Myocyte (in vitro differentiated cells): Measurements from ENCODE around the gene KCNIP4. TPM values are rescaled to one million over a fixed set of nuclear protein-coding genes. Genes with fewer than 3 reads are reported as not detected.

Experiments used
- DNase-seq: peaks from one replicate; pipeline ENCODE4 v3.0.0-alpha.2; 2012; ENCODE audit warnings: low read depth
- total RNA-seq: library from RNA; depleted of rRNA; stranded (reverse); fragments of >200 nt; gene quantifications from 2 replicates; pipeline ENCODE4 v1.2.3, GENCODE V29; 2014

The KCNIP4 gene
- total RNA-seq, 1 donor from 2014 or later = not detected

DNA sequence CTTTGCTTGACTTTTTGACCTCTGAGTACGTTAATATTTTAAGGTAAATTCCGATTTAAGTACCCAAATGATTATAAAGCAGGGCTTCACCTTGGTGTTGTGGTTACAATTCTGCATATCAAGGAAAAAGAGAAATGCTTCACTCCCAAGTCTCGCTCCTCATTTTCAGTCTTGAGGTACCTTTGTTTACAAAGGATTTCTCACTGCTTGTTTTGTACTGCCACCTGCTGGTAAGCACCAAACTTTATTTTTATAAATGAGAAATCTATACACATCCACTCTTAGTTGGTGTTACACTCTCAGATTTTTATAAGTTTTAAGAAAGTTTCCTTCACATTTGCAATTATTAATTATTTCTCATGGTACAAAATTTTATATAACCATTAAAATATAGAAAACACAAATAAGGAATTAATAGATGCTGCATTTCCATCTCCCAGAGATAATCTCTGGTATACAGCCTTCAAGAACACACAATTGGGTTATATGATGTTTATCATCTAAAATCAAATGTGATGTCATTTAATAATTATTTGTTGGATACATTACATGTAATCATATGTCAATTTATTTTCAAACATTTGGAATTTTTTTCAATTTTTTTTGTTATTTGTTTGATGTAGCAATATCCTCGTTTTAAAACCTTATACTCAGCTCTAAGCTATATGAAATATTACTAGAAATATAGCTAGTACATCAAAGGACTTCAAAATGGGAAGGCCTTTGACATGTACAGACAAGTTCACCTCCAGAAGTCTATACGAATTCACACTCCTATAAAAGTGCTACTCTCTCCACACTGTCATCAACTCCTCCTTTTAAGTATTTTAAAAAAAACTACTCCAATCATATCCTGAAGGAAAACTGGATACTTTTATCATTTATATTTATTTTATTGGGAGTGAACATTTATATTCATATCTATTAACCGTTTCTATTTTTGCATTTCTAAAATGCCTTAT lies 179.9 kb downstream of the KCNIP4 start:
- peak; percentile 67 for DNase-seq

DNA sequence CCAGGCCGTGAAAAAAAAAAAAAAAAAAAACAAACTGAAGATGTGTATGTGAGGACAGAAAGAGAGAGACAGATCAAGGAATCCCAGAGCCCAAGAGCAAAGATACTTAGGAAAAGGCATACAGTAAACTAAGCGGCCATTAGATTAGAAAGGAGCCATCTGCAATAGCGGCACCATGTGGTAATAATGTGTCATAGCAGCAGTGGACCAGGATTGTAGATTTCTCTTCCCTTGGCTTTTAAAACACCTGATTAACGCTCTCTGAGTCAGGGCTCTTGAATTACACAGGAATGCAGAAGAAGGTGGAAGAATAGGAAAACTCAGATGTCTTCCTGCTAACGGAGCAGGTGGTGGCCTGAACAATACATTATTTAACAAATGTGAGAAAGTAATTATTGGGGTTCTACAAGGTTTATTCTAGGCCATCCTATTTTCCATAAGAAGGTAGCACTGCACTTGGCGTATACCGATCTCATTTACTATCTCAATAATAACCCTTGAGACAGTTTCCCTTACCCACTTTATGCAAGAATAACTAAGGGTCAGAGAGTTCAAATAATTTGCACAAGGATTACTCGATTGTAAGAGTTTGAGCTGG lies 182.7 kb downstream of the KCNIP4 start:
- DNase-seq = peak; percentile 65

DNA sequence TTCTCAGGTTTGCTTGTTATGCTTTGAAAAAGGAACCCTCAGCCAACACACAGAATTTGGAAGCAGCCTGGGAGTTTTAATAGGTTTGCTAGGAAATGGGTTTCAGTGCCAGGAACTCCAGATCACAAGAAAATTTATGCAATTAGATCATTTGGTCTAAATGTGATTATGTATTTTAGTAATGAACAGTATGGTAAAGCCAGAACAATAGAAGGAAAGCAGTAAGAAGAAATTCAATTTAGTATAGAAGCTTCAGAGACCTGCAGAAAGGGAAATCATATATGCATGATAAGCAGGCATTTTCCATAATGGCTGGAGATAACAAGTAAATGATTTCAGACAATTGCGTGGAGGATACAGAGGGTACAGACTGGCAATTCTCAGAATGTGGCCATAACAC lies 184.7 kb downstream of the KCNIP4 start:
- DNase-seq = no peak

DNA sequence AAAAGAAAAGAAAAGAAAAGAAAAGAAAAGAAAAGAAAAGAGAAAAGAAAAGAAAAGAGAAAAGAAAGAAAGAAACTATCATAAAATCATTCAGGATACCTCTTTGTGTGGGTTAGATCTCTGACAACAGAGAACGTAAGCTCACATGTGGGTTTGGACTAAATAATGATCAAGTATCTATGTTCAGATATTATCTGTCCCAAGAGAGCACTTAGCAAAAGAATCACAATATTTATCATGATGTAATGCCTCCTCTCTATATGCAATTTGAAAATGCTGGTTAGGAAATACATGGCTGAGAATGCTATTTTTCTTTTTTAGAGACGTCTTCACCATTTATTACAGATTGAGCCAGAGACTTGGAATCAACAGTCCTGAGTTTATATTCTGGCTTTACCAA lies 191.3 kb downstream of the KCNIP4 start:
- no peak for DNase-seq

DNA sequence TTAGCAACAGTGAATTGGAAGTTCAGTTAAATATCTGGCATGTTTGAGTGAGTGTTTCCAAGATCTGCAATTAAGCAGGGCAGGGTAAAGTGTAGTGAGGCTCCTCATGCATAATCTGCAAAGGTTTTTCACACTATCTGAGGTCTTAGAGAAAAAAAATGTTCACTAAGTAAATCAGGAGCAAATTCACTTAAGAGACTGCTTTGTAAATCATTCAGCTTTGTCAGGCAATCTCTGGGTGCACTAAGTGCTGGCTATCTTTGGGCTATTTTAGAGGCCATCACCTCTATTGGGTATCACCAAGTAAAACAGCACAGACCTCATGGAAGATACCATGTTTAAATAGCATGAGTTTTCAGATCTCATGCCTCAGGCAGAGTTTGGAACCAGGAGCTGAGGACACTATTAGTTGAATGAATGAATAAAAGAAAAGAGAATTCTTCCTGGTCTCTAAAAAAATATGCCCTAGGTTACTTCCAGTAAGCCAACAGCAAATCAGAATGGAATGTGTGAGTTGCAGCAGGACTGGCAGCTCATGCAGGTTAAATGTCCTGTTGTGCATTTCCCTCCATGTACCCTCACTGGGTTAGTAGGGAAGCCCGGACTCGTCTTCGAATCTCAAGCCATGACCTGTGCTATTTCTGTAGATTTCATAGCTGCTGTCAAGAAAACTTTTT lies 195.3 kb downstream of the KCNIP4 start:
- no peak for DNase-seq

DNA sequence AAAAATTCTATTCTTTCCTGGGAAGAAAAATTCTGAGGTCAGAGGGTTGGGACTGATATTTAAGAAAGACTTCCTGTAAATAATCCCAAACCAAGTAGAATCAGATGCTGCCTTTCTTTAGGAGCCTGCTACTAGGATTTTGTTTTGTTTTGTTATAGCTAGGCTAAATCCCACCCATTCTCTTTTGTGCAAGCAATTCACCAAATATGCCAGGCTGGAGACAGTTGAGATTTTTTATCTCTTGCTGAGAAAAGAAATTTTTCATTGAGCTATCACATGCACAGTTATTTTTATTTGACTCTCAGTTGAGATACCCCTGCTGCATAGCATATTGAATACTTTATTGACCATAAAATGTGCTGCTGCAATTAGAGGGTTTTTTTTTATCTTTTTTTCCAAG lies 196.0 kb downstream of the KCNIP4 start:
- no peak for DNase-seq

DNA sequence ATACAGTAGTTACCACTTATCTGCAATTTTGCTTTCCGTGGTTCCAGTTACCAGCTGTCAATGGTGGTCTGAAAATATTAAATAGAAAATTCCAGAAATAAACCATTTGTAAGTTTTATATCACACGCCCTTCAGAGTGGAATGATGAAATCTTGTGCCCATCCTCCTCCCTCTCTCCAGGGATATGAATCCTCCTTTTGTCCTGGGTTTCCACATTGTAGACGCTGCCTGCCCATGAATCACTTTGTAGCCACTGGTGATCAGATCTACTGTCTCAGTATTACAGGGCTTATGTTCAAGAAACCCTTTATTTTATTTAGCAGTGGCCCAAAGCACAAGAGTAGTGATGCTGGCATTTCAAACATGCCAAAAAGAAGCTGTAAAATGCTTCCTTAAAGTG lies 198.6 kb downstream of the KCNIP4 start:
- no peak for DNase-seq

DNA sequence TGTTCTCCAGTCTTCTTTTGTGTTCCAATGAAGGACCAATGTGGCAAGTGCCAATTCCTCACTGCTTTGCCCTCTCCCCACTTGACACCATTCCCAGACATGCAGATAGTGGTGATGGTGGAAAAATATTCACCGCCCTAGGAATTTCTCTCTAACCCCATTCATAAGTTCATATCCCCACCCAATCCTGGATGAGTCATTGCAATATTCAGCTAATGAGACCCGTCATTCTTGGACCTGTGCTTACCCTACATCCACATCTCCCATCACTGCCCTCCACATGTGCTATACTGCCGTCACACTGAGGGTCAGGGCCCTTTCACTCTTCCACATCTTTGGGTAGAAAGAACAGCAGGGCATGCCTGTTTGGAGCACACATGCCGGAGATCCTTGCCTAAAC lies 199.2 kb downstream of the KCNIP4 start:
- no peak for DNase-seq

DNA sequence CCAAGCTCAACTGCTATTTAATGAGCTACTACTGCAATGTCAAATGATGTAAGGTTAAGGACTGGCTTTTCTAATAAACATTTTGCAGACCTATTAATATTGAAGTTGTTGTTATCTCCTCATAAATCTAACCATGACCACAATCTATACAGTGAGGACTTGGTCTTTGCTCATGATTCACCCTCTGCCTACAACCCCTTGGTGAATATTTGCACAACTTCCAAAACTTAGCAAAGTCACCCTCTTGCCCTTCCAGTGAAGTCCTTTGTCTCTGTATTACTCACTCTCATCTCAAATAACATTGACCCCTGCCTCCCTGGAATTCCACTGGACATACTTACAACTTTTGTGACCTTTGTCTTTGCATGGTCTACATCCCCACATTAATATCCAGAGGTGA lies 204.5 kb downstream of the KCNIP4 start:
- DNase-seq = no peak

DNA sequence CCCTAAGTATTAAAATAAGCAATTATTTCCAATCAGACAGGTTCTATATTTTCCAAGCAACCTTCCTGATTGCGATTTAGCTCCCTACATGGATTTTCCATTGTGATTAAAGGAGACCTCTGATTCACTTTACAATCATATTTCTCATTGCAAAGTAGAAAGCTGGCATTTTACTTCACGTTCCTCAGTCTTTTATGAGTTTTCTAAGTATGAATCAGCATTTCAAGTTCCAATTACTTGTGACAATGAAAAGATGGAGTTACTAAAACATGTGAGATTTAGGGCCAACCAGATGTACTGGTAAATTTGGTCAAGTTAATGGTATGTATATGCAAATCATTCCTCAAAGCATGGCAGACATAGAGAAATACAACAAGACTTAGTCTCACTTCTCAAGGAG lies 206.2 kb downstream of the KCNIP4 start:
- no peak for DNase-seq

DNA sequence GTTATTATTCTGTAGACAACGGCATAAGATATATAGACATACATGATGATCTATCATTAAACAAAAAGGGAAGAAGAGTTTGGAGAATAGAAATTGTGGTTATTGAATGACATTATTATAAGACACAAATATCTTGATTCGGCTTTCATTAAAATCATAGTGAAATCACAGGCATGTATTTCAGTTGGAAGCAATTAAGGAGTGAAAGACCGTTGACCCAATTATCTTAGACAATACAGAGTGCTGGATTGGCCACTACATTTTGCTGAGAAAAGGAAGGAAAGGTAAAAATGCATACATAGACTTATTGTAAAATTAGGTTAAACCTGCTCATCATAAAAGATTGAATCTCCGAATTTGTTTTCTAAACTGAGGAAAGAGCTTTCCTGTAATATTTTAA lies 209.8 kb downstream of the KCNIP4 start:
- no peak for DNase-seq

DNA sequence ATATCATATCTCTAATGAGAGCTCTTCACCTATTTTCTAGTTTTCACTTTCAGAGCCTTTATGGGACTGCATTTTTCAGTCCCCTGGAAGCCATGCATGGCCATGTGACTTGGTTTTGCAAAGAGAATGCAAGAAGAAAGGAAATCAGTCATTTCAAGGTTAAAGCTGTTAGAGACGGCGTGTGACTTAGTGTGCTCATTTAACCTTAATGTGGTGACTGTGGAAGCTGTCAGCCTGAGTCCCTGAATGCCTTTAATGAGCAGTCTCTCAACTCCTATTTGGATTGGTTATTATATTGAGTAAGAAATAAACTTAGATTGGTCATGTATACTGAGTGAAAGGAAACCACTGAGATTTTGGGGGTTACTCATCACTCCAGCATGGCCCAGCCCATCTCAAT lies 212.7 kb downstream of the KCNIP4 start:
- no peak for DNase-seq

DNA sequence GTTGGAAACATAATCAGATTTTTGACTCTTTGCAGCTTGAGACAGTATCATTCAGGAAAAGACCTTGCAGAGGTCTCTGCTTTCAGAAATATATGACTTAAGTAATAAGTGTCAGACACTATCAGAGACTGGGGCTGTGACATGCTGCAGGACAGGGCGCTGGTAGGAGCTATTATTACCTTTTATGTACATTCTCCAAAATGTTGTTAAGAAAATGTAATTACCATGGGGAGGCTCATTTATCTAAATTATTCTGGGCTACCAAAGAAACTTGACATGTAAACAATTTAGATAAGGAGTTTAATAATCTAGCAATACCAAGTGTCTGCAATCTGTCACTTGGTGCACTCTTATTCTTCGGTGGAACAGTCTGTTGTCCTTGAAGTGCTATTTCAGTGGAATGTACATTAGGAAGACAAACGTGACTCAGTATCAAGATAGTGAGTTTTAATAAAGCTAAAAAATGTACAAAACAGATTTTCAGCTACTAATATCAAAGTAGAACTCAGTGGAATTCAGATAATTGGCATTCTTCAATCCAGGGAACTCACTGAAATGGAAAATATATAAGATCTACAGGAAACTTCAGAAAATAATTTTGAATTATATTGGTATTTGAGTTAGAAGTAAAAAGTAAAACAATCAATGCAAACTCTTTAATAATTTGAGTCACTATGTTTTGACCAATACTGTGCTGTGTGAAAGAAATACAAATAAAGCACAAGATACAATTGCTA lies 214.5 kb downstream of the KCNIP4 start:
- no peak for DNase-seq

DNA sequence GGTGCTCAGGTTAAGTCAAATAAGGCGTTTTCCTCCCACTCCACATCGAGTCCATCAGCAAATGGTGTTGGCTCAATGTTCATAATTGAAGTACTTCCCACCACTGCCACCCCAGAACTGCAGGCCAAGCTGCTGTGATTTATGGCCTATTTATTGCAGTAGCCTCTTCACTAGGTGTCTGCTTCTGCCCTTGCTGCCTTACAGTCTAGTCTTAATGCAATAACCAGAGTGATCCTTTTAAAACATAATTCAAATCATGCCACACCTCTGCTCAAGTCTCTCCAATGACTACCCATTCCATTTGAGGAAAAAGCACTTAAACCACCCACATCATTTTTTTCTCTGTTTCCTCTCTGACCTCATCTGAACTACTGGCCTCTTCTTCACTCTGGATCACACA lies 220.3 kb downstream of the KCNIP4 start:
- DNase-seq = no peak

DNA sequence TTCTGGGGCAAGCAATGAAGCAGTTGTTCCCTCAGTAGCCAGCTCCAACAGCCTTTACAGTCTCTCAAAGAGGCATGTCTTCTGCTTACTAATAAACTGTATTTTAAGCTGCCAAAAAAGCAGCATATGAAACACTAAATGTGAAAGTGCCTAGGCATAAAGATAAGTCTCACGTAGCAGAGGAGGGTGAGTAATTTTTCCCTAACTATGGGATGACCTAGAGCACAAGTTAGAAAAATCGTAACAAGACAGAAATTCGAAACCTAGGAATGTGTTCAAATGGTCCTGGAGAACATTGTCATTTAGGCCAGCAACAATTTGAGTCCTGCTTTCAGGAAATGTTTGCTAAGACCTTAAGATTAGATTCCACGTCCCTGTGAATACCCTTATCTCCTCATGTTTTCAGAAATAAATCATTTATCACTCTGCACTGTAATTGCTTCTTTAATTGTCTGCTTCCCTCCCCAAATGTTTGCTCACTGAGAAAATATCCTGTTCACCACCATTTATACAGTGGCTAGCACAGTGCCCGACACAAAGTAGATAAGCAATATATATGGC lies 222.2 kb downstream of the KCNIP4 start:
- DNase-seq = peak; percentile 3

DNA sequence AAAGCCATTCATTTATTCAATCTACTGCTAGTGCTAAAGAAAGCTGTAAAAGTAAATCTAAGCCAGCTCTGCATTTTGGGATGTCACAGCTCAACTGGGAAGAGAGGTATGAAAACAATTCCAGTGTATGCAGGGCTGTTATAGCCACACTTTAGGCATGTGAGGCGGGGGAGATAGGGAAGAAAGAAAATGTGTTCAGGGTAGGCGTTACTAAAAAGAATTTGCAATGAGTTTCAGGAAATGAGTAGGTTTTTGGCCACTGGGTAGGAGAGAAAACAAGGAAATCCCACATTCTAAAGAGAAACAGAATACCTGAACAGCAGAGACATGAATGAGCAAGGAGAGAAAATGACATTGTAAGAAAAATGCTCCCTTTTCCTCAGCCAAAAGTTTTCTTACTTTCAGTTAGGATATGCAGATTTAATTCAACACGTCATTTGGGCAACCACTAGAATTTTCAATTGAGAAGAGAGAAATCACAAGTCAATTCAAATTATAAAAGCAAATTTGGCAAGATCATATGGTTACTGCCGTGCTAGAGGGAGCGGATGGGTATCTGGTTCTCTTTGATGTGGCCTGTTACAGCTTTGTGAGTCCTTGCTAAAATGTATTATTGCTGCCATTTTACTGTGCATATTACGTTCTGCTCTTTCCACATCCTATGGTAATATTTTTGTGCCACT lies 226.3 kb downstream of the KCNIP4 start:
- DNase-seq = no peak

DNA sequence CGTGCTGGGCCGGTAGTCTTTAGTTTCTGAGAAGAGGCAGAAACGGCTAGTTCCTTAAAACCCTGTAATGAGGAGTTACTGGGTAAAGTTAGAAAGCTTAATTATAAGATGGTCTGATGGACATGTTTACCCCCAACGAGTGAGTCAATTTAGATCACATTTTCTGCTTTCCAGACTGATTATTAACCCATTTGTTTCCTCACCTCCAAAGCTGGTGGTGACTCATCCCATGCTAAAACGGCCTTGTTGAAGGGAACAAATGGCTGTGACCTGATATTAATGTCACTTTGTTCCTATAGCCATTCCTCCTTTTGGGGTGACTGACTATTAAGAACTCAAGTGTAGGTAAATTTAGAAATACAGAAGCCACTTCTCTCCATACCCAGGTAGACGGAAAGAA lies 232.0 kb downstream of the KCNIP4 start:
- DNase-seq = no peak

DNA sequence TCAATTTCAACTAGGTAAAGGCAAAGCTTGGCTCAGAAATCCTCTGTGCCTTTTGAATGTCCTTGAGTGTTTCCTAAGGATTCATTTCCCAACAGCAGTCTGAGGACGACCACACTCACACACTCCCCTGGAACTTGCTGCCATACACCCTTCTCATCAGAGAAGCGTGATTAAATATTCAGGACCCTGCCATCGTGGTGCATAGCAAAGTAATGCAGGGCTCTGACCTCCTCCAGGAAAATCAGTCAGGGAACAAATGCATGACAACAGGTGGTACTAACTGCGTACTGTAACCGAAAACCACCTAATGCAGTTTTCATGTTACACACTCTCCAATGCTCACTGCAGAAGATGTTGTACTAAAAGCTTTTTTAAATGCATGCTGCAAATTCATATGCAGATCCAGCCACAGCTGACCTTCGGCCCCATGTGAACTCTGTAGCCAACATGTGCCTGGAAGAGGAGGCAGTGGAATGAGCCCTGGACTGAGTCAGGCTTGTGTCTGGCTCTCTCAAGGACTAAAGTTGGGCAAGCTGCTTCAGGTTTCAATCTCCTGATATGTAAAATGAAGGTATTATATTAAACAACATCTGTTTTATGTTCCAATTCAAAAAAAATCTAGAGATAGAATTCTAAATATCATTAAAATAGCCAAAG lies 238.3 kb downstream of the KCNIP4 start:
- DNase-seq = no peak

DNA sequence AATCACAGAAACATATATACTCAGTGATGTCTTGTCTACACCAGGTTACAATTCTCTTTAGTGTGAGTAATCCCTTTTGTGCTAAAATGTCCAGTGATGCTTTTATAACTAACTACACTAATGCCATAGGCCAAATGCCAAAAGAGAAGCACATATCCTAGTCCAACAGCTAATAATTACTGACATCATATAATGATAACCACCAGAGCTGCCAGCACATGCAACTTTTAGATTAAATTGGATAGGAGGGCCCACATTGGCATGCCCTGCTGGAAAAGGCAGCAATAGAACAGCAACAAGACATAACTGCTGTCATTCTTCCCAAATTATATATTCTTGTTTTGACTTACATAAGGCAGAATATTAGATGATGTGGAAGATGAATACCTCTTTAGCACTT lies 238.8 kb downstream of the KCNIP4 start:
- DNase-seq = no peak

DNA sequence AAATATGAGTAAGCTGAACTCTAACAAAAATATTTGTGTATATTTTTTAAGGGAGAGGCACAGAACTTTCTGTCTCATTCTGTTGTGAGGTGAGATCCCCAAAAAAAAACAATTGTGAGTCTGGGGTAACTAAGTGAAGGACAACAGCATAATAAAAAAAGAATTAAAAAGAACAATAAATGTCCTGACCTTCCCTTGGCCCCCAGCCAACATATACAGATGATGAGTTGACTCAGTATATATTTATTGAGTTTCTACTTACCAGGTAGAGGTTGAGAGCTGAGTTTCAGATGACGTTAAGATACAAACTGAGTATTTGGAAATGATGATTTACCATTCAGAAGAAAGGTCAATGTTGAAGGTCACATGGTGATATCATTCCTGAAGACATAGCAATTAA lies 239.5 kb downstream of the KCNIP4 start:
- no peak for DNase-seq
